Lower leg skin (tissue), 4 donors: ENCODE measurements around the gene CEP135. TPM values are rescaled to one million over a fixed set of nuclear protein-coding genes. Genes with fewer than 3 reads are reported as not detected.
A peak's percentile ranks its signal among the peaks of the same experiment; 100 is the strongest.

Experiments
- DNase-seq, 2 donors: peaks; one replicate each; pipeline ENCODE4 v3.0.0-alpha.2; 2019; ENCODE audit warnings: low spot score in 2 of 2
- H3K4me3 ChIP-seq: fragments of 200-600 bp; sonication (generic); 2 replicates; pipeline ENCODE4 v1.5.1; 2017; ENCODE audit warnings: mild to moderate bottlenecking, low read depth; ENCODE audit not compliant: poor library complexity, severe bottlenecking
- POLR2A ChIP-seq, 2 donors: fragments of 450-650 bp; IDR thresholded peaks; one replicate each; pipeline ENCODE4 v1.6.1; 2016 to 2017; ENCODE audit warnings: antibody characterized with exemption in 2 of 2, mild to moderate bottlenecking in 1 of 2, moderate library complexity in 1 of 2
- whole genome bisulfite sequencing, 2 donors: methylation state at CpG; one replicate each; pipeline ENCODE4 v1.1.5; 2018; 5-methylcytosine and 5-hydroxymethylcytosine counted together
- intact Hi-C: fragments of 100-400 bp; cut with DNase I; formaldehyde crosslinking; loops from one replicate; pipeline ENCODE4 v1.15.0; 2023; ENCODE audit warnings: low total_unique reads
- total RNA-seq, 4 donors: library from RNA; depleted of rRNA; stranded (reverse); fragments of >200 nt; gene quantifications; one replicate each; pipeline ENCODE4 v1.1.0, GENCODE V29; 2016
- TF ChIP-seq, protein P1 (sequence below), 3 donors: fragments of 450-650 bp; IDR thresholded peaks; one replicate each; pipeline ENCODE4 v1.5.1; 2016; ENCODE audit warnings: antibody characterized with exemption in 3 of 3, mild to moderate bottlenecking in 3 of 3, moderate library complexity in 2 of 3

The CEP135 gene
- total RNA-seq, 4 donors from 2014 or later, result 3.5 to 5.3 (median 3.7) TPM

DNA sequence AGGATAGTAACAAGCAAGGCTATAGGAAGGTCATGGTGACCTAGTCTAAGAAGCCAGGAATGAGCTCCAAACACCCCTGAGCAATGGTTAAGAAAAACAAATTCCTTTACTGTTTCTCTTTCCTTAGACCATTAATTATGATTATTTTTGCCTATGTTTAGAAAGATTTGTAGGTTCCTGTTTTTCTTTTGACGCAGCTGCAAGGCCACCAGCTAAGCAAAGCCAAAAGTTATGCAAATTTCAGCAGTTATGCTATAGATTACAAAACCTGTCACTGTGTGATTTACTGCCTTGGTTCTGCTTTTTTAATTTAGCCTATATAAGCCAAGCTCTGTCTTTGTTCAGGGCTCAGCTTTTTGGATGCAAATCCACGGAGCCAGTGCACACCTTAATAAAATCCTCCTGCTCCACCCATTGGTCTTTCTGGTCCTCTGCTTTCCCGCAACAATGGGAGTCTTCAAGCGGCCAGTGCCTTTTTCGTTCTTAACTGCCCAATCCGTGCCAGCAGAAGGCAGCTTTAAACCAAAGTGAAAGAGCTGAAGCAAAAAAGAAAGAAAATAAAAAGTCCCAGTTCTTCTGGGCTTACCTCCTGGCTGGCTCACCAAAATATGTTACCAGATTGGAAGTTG, 1.4 kb upstream of the CEP135 start:
- intact Hi-C loops, result no loop called here
- no peak for DNase-seq
- TF ChIP-seq, protein P1, sequence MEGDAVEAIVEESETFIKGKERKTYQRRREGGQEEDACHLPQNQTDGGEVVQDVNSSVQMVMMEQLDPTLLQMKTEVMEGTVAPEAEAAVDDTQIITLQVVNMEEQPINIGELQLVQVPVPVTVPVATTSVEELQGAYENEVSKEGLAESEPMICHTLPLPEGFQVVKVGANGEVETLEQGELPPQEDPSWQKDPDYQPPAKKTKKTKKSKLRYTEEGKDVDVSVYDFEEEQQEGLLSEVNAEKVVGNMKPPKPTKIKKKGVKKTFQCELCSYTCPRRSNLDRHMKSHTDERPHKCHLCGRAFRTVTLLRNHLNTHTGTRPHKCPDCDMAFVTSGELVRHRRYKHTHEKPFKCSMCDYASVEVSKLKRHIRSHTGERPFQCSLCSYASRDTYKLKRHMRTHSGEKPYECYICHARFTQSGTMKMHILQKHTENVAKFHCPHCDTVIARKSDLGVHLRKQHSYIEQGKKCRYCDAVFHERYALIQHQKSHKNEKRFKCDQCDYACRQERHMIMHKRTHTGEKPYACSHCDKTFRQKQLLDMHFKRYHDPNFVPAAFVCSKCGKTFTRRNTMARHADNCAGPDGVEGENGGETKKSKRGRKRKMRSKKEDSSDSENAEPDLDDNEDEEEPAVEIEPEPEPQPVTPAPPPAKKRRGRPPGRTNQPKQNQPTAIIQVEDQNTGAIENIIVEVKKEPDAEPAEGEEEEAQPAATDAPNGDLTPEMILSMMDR (IDR thresholded peaks at IDR 0.05), result no peak
- no peak for TF ChIP-seq POLR2A (IDR thresholded peaks at IDR 0.05)
- no peak overlapping the region for H3K4me3 ChIP-seq
- 21 to 25% methylated on average over 6 of the region's 6 CpGs for WGBS, 2 donors

DNA sequence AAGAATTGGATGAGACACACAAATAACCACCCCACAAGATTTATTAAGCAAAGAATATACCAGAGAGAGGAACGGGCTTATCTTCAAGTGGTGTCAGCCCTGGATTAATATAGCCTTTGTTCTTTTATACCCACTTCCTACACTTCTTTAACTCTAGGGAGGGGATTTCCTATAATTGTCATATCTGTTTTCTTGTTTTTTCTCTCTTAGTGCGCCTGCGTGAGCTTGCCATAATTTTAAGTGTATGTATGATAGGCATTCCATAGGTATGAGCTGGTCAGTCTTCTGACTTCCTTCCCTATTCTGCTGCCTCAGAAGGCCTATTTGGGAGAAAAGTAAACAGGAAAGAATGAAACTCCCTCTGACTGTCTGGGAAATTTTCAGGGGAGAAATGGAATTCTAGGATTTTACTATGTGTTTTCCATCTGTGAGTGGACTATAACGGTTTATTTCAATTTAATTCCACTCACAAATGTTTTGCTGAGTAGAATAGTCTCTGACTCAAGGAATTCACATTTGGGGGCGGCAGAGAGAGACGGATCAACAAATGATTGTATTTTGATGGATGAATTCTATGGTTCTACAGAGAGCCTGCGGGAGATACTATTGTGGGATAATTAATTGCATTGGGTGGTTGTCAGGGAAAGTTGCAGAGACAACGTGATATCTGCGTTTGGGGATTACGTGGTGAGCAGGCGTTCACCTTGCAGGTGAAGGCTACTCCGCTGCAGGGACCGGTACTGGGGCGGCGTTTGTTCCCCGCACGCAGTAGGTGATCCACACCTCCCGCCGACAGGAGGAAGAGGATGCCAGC, 626 bp upstream of the CEP135 start:
- DNase-seq, result no peak
- H3K4me3 ChIP-seq, result peak overlapping the region; percentile 70
- TF ChIP-seq, protein P1 (IDR thresholded peaks at IDR 0.05), result no peak
- no peak for TF ChIP-seq POLR2A (IDR thresholded peaks at IDR 0.05)
- intact Hi-C loops, result no loop called here
- WGBS, 2 donors, result 3 to 4% methylated on average over 19 of the region's 19 CpGs

DNA sequence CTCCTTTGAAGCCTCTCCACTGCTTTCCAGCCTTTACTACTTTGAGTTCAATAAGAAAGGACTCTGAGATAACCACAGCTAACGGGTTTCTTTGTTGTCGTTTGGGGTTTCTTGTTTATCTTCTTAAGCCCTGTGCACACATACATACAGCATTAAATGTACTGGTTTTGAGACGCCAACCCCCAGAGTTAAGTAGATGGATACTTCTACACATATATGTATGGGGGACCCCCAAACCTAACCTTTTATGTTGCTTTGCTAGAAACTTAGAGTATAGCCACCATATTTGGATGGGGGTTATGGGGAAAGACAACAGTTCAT, 697 bp downstream of the CEP135 start:
- DNase-seq, result no peak
- 5 to 9% methylated on average over 3 of the region's 3 CpGs for WGBS, 2 donors
- H3K4me3 ChIP-seq, result no peak overlapping the region
- no peak for TF ChIP-seq POLR2A (IDR thresholded peaks at IDR 0.05)
- TF ChIP-seq, protein P1 (IDR thresholded peaks at IDR 0.05), result no peak
- intact Hi-C loops, result no loop called here

DNA sequence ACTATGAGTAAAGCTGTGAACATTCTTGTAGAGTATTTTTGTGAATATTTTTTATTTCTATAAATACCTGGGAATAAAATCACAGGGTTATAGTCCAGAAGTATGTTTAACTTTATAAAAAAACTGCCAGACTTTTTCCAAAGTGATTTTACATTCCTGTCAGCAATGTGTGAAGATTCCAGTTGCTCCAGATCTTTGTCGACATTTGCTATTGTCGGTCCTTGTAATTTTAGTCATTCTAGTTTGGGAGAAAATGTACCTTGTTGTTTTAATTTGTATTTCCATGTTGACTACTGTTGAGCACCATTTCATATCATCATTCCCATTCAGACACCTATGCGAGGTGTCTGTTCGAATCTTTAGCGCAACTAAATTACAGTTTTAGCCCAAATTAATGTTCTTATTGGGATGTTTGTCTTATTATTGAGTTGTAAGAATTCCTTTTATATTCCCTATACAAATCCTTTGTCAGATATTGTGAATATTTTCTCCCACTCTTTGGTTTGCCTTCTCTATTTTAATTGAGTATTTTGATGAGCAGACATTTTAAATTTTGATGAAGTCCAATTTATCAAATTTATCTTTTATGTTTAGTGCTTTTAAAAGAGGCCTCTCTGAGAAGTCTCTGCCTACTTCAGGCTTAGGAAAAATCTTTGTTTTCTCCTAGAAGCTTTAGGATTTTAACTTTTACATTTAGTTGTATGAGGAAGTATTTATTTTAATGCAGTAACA, 2.6 kb downstream of the CEP135 start:
- DNase-seq, result no peak
- TF ChIP-seq POLR2A (IDR thresholded peaks at IDR 0.05), result no peak
- TF ChIP-seq, protein P1 (IDR thresholded peaks at IDR 0.05), result no peak
- WGBS, 2 donors, result 96% methylated on average over 5 of the region's 5 CpGs
- H3K4me3 ChIP-seq, result no peak overlapping the region
- intact Hi-C loops, result no loop called here

DNA sequence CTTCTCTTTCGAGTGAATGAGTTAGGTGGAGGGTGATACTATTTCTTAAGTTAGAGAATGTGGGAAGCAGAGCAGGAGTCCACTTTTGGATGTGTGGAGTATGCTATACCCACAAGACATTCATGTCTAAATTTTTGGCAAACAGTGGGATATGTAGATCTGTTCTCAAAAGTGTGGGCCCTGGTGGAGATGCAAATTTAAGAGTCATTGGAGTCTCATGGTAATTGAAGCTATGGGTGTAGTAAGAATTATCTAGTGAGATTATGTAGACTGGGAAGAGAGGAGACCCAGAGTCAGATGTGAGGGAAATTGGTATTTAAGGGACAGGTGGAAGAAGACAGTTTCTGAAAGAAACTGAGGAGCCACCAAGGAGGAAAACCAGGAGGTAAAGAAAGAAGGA, 7.0 kb downstream of the CEP135 start:
- no peak for DNase-seq
- 97 to 100% methylated on average over 1 of the region's 1 CpG for WGBS, 2 donors
- no peak overlapping the region for H3K4me3 ChIP-seq
- intact Hi-C loops, result no loop called here
- TF ChIP-seq, protein P1 (IDR thresholded peaks at IDR 0.05), result no peak
- no peak for TF ChIP-seq POLR2A (IDR thresholded peaks at IDR 0.05)
